ENCODE data around the gene KCNQ1.

DNA sequence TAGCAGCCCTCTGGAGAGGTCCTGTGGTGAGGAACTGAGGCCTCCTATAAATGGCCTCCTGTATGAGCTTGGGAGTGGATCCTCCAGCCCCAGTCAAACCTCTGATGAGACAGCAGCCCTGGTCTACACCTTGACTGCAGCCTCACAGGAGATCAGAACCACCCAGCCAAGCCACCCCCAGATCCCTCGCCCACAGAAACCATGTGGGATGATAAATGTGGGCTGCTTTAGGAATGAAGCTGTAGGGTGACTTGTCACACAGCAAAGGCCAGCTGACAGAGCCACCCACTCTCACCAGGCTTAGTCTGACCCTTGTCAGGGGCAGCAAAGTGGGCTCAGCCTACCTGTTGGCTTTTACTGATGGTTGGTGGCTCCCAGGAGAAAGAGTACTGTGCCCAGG, 261.5 kb downstream of the KCNQ1 start:
- TF ChIP-seq TP53 (CRISPR knock-in tag; conservative IDR thresholded peaks at IDR 0.05), result no peak
- TF ChIP-seq ARNT (IDR thresholded peaks at IDR 0.05), result no peak
- TF ChIP-seq ZKSCAN1 (IDR thresholded peaks at IDR 0.05; ENCODE audit: low read length), result no peak
- TF ChIP-seq POLR2AphosphoS5 (IDR thresholded peaks at IDR 0.05; ENCODE audit: low read depth, low read length), result no peak
- no peak for TF ChIP-seq POLR2AphosphoS2 (IDR thresholded peaks at IDR 0.05; ENCODE audit: low read depth, low read length)
- TF ChIP-seq ZNF768 (CRISPR knock-in tag; IDR thresholded peaks at IDR 0.05), result no peak
- no peak for TF ChIP-seq EZH2 (conservative IDR thresholded peaks at IDR 0.05; ENCODE audit: low read depth, low read length)
- TF ChIP-seq, protein P1, sequence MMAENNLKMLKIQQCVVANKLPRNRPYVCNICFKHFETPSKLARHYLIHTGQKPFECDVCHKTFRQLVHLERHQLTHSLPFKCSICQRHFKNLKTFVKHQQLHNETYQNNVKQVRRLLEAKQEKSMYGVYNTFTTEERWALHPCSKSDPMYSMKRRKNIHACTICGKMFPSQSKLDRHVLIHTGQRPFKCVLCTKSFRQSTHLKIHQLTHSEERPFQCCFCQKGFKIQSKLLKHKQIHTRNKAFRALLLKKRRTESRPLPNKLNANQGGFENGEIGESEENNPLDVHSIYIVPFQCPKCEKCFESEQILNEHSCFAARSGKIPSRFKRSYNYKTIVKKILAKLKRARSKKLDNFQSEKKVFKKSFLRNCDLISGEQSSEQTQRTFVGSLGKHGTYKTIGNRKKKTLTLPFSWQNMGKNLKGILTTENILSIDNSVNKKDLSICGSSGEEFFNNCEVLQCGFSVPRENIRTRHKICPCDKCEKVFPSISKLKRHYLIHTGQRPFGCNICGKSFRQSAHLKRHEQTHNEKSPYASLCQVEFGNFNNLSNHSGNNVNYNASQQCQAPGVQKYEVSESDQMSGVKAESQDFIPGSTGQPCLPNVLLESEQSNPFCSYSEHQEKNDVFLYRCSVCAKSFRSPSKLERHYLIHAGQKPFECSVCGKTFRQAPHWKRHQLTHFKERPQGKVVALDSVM (CRISPR knock-in tag; IDR thresholded peaks at IDR 0.05), result no peak
- TF ChIP-seq FOXA1 (IDR thresholded peaks at IDR 0.05), result no peak
- no peak for TF ChIP-seq FOXA1 (CRISPR knock-in tag; IDR thresholded peaks at IDR 0.05)
- TF ChIP-seq, protein P2, sequence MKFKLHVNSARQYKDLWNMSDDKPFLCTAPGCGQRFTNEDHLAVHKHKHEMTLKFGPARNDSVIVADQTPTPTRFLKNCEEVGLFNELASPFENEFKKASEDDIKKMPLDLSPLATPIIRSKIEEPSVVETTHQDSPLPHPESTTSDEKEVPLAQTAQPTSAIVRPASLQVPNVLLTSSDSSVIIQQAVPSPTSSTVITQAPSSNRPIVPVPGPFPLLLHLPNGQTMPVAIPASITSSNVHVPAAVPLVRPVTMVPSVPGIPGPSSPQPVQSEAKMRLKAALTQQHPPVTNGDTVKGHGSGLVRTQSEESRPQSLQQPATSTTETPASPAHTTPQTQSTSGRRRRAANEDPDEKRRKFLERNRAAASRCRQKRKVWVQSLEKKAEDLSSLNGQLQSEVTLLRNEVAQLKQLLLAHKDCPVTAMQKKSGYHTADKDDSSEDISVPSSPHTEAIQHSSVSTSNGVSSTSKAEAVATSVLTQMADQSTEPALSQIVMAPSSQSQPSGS (CRISPR knock-in tag; IDR thresholded peaks at IDR 0.05), result no peak
- no peak for TF ChIP-seq ZNF350 (CRISPR knock-in tag; IDR thresholded peaks at IDR 0.05; ENCODE audit: borderline replicate concordance, low read depth)
- TF ChIP-seq, protein P3, sequence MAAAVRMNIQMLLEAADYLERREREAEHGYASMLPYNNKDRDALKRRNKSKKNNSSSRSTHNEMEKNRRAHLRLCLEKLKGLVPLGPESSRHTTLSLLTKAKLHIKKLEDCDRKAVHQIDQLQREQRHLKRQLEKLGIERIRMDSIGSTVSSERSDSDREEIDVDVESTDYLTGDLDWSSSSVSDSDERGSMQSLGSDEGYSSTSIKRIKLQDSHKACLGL (CRISPR knock-in tag; IDR thresholded peaks at IDR 0.05), result no peak
- TF ChIP-seq CCAR2 (optimal IDR thresholded peaks at IDR 0.05; ENCODE audit: low read depth, low read length), result no peak

All from HepG2 (cell line).